ENCODE measurements around the gene CLIP4. TPM values are rescaled to one million over a fixed set of nuclear protein-coding genes. Genes with fewer than 3 reads are reported as not detected.

The CLIP4 gene
- total RNA-seq, 1 donor from 2014 or later: 61.1 TPM

GRCh38 chr2:29096969-29097368 lies 18.2 kb upstream of the CLIP4 start:
- intact Hi-C loops (cut with DNase I): no loop called here
- H3K4me3 ChIP-seq: no peak overlapping the region
- H3K27me3 ChIP-seq: no peaks in the 10 kb centered on the region
- no peak for TF ChIP-seq CTCF (IDR thresholded peaks at IDR 0.05)
- no peaks in the 10 kb centered on the region for H3K9me3 ChIP-seq
- DNase-seq (no peak), ATAC-seq (peak; percentile 63)
- no peaks in the 10 kb centered on the region for H3K4me1 ChIP-seq
- no peaks in the 10 kb centered on the region for H3K36me3 ChIP-seq
- H3K27ac ChIP-seq: no peak overlapping the region

- no peaks in the 10 kb centered on the region for H3K4me1 ChIP-seq
- TF ChIP-seq CTCF (IDR thresholded peaks at IDR 0.05): no peak
- H3K27ac ChIP-seq: no peak overlapping the region
- no peak overlapping the region for H3K4me3 ChIP-seq
- ATAC-seq (no peak), DNase-seq (no peak)
- intact Hi-C loops (cut with DNase I): no loop called here
- no peaks in the 10 kb centered on the region for H3K36me3 ChIP-seq
- no peaks in the 10 kb centered on the region for H3K27me3 ChIP-seq
- H3K9me3 ChIP-seq: no peaks in the 10 kb centered on the region
Measured at GRCh38 chr2:29097569-29097968, 17.6 kb upstream of the CLIP4 start.

- ATAC-seq (no peak), DNase-seq (no peak)
- H3K27ac ChIP-seq: no peak overlapping the region
- H3K9me3 ChIP-seq: no peaks in the 10 kb centered on the region
- TF ChIP-seq CTCF (IDR thresholded peaks at IDR 0.05): no peak
- intact Hi-C loops (cut with DNase I): no loop called here
- no peaks in the 10 kb centered on the region for H3K4me1 ChIP-seq
- H3K36me3 ChIP-seq: no peaks in the 10 kb centered on the region
- no peaks in the 10 kb centered on the region for H3K27me3 ChIP-seq
- no peak overlapping the region for H3K4me3 ChIP-seq
Measured at GRCh38 chr2:29100564-29100963, 14.7 kb upstream of the CLIP4 start.

GRCh38 chr2:29104688-29105087 lies 10.5 kb upstream of the CLIP4 start:
- Histone ChIP-seq H3K27me3 (no peaks in the 10 kb centered on the region), H3K4me1 (no peaks in the 10 kb centered on the region), H3K36me3 (no peaks in the 10 kb centered on the region), H3K4me3 (no peak overlapping the region), H3K9me3 (no peaks in the 10 kb centered on the region), H3K27ac (no peak overlapping the region)
- DNase-seq: no peak
- no peak for ATAC-seq
- intact Hi-C loops (cut with DNase I): no loop called here
- TF ChIP-seq CTCF (IDR thresholded peaks at IDR 0.05): no peak

GRCh38 chr2:29105375-29105774 lies 9.8 kb upstream of the CLIP4 start:
- Histone ChIP-seq H3K27me3 (no peaks in the 10 kb centered on the region), H3K4me3 (no peak overlapping the region), H3K9me3 (no peaks in the 10 kb centered on the region), H3K27ac (no peak overlapping the region), H3K36me3 (no peaks in the 10 kb centered on the region), H3K4me1 (no peaks in the 10 kb centered on the region)
- DNase-seq (no peak), ATAC-seq (no peak)
- intact Hi-C loops (cut with DNase I): no loop called here
- no peak for TF ChIP-seq CTCF (IDR thresholded peaks at IDR 0.05)

- no peaks in the 10 kb centered on the region for H3K4me1 ChIP-seq
- ATAC-seq: peak; percentile 35
- H3K27ac ChIP-seq: no peak overlapping the region
- H3K4me3 ChIP-seq: no peak overlapping the region
- no peak for TF ChIP-seq CTCF (IDR thresholded peaks at IDR 0.05)
- H3K36me3 ChIP-seq: no peaks in the 10 kb centered on the region
- H3K9me3 ChIP-seq: no peaks in the 10 kb centered on the region
- DNase-seq: no peak
- no peaks in the 10 kb centered on the region for H3K27me3 ChIP-seq
- intact Hi-C loops (cut with DNase I): no loop called here
Measured at GRCh38 chr2:29106256-29106655, 9.0 kb upstream of the CLIP4 start.
